NCI-H1105 treated with DMSO at 0.1 percent for 48 hours (cell line): Measurements from ENCODE around the gene VPS26C.

Experiments used
- DNase-seq: peaks from one replicate; lab custom pipeline; 2025; lab: John Stamatoyannopoulos, UW

The VPS26C gene

DNA sequence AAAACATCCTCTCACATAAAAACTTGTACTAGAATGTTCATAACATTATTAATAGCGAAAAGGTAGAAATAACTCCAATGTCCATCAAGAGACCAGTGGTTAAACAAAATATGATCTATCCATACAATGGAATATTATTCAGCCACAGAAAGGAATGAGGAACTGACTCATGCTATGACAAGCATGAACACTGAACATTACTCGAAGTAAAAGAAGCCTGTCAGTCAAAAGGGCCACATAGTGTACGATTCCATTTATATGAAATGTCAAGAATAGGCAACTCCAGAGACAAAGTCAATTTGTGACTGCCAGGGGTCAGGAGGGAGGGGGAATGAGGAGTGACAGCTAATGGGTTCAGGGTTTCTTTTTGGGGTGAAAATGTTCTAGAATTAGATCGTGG is 2.3 kb downstream of the VPS26C start:
- DNase-seq: no peak

DNA sequence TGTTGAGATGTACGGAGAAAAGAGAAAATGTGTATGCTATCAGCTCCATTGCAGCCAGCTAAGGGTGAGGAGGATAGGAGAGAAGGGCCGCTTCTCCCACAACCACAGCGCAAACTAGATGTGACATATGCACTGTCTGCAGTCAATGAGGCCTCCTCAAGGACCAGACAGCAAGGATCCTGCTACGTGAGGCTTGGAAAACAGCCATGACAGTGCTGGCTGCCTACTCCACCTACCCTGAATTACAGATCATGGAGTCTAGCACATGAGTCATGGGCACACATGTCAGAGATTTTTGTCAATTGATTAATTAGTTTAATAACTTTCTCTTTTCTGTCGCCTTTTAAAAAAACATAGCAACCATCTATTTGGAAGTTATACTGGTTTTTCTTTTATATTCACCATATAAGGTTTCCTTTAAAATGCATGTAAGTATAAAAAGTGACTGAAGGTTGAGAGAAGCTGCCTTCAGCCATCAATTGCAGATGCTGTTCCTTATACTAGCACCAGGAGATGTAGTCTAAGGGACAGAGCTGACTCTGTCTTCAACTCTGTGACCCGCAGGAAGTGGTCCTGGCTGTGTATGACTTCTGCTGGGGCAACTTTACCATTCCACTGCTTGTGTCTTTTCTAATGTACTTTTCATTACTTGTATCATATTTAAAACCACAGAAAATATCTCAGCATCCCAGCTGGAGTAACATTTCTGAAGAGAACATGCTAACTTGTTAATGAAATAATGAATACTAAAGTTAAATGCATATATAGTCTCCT is 3.1 kb downstream of the VPS26C start:
- no peak for DNase-seq

DNA sequence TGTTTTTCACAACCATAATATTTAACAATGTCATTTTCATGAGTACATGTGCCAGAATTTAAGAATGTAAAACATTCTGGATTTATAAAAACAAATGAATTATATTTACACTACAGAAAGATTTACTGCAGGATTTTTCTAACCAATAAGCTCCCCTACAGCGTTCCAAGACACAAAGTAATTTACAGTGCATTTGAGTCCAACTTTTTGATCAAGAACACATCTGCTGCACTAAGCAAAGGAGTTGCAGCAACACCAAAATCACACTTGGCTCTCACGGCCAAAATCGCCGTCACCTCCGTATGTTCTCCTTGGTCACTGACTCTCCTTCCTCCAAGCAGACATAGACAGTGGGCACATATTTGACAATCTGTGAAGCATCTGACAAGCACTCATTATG is 7.7 kb downstream of the VPS26C start:
- DNase-seq: no peak

DNA sequence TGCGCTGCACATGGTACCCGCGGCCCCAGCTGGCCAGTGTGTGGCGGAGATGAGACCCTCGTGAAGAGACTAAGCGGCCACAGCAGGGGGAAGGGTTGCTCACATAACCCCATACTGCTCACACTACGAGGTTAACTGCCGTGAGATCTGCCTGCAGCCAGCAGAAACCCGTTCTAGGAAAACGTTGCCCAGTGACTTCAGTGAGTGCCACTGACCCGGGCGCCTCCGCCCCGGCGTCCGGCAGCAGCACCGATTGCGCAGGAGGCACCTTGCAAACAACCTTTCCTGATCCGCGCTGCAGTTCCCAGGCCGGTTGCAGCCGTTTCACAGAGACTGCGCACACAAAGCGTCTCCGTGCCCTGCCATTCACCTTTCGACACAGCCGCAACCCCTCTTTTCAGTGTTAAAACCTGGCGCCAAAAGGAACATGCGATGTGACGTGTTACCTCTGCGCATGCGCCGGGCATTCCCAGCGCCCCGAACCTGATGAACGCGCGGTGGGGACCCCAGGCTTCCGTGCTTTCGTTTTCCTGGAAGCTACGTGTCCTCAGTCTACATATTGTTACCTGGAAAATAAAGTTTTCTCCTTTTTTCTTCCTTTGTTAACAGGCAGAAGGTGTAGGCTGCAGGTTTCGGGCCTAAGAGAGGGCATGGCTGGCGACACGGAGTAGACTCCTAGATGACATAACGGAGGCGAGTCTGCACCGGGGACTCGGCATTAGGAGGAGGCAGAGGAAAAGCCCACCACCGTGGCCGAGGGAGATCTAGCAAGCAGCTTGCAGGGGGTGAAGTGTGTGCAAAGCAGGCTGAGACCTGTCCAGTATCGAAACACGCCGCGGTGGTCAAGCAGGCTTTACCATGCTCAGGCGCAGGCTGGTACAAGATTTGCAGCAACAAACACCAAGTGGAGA is 8.9 kb downstream of the VPS26C start:
- peak; percentile 86 for DNase-seq

DNA sequence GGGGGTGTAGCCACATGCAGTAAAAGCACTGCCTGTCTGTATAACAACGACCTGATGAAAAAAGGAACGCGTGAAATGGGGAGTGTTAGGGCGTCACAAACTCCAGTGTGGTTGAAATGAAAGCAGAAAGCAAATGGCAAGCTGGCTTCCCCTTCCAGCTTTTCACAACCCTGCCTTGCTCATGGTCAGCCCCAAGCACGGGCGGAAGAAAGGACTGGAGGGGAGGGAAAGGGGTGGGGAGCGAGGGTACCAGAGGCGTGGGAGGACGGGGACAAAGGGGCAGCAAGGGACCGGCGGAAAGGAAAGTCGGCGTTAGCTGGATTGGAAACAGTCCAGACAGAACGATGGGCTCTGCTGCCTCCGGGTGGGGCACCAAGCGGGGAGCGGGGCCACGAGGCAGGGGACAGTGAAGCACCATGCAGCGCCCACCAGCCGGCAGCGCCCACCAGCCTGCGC is 9.6 kb downstream of the VPS26C start:
- DNase-seq: peak; percentile 70

DNA sequence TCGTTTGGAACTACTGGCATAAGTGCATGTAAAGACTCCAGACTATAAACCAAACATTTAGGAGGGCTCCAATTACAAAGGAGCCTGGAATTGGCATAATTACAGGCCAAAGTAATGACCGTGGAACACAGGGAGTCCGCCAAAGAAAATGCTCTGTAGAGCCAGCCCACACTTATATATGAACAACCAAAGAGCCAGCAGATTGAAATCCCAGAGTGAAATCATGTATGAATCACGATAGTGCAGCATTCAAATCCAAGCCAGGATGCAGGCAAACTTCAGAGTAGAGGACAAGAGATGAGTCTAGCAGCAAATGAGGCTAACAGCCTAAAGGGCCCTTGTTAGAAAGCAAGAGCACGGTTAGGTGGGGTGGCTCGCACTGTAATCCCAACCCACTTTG is 13.1 kb downstream of the VPS26C start:
- DNase-seq: peak; percentile 27

DNA sequence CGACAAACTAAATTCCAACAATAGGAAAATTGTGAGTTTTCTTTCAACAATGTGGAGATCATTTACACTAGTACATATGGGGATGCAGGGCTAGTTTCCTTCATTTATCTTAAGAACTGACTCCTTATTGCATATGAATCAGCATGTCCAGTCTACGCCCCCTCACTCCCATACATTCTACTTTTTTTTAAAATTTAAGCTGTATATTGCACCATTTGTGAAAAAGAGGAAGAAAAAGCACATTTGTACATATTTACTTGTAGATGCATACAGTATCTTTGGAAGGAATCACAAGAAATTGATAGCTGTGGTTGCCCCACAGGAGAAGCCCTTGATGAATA is 15.9 kb downstream of the VPS26C start:
- no peak for DNase-seq

DNA sequence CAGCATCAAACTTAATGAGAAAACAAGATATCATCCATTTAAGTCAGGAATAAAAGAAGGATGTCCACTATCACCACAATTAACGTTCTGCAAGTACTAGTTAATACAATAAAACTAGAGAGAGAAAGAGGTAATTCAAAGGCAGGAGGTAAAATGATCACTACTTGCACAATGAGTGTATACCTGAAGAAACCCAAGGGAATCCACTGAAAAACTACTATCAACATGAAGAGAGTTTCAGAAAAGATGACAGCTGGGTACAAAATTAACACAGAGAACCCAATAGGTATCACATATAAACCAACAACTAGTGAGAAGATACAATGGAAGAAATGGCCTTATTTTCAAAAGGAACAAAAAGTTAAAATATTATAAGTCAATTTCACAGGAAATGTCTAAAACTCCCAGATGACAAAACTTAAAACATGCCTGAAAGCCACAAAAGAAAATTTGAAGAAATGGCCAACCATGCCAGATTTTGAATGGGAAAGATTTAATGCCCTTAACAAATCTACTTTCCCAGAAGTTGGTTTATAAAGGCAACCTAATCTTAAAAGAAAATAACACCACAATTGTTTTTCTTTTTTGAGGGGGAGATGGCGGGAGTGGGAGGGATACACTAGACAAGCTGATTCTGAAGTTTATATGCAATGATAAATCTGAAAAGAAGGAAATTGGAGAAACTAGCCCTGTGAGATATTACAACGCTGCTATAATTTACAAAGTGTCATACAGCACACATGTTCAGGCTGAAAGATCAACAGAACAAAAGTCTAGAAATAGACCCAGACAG is 17.8 kb downstream of the VPS26C start:
- no peak for DNase-seq

DNA sequence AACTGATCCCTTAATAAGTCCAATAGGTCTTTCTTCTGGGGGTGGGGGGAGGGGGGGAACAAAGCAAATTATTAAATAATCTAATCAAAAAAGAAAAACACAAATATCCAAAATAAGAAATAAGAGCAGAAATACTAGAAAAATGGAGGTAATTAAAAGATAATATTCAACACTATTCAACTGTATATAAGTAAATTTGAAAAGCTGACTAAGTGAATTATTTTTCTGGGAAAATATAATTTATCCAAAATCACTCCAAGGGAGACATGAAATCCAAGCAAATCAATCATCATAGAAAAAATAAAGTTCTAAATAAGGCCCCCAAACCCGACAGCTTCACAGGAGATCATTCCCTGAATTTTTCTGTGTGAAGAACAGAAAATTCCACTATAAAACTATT is 18.8 kb downstream of the VPS26C start:
- DNase-seq: no peak

DNA sequence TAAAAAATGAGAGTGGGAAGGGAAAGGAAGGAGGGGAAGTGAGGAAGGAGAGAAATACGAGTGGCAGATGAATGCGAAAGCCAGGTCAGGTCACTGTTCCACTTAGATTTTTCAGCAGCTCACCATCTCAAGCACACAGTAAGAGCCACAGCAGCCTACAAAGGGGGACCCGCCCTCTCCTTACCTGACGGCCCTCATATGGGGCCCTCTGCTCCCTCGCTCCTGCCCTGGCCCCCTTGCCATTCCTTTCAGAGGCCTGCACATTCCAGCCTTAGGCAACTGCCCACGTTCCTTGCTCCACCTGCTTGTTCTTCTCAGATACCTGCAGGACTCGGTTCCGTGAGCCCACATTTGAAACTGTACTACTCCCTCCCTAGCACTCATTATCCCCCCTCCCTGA is 22.0 kb downstream of the VPS26C start:
- DNase-seq: no peak

DNA sequence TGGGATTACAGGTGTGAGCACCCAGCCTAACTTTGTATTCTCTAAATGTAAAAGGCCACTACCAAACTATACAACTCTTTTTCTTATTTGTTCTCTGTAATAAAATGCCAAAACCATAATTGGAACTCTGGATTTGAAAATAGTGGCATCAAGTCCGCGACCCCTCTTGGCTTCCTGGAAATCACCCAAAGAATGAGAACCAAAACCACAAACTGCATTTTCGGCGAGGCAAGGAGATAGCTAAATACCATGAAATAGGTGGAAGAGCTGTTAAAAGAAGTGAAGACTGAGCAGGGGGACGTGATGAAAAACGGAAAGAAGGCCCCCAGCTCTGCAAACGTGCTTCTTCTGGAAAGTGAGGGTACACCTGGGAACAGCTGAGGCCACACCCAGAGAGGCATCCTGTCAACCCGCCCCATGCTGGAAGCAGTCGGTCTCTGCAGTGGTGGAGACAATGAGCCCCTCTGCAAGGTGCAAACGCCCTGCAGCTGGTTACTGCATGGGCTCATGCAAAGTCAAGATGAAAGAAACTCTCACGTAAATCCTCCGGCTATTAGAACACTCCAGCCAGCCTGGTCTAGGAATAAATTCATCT is 22.5 kb downstream of the VPS26C start:
- no peak for DNase-seq

DNA sequence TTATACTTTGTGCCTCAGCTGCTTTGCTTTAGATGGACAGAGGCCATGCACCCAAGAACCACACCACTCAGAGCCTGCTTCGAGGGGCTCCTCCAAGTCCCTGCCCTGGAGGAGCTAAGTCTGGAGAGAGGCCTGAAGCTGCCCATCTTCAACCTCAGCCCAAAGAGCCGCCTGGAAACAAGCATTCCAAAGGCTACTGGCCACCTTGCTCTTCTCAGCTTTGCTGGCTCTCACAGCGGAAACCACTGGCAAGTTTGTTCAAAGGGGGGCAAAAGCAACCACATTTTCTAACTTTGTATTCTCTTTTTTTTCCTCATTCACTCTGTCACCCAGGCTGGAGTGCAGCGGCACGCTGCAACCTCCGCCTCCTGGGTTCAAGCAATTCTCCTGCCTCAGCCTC is 23.2 kb downstream of the VPS26C start:
- DNase-seq: no peak

DNA sequence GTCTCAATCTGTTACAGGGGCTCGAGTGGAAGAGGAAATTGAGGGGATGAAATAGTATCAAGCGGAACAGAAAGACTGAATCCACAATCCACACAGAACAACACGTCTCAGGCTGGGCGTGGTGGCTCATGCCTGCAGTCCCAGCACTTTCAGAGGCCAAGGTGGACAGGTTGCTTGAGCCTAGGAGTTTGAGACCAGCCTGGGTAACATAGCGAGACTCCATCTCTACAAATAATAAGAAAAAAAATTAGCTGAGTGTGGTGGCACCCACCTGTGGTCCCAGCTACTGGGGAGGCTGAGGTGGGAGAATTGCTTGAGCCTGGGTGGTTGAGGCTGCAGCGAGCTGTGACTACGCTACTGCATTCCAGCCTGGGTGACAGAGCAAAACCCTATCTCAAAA is 25.7 kb downstream of the VPS26C start:
- DNase-seq: no peak

DNA sequence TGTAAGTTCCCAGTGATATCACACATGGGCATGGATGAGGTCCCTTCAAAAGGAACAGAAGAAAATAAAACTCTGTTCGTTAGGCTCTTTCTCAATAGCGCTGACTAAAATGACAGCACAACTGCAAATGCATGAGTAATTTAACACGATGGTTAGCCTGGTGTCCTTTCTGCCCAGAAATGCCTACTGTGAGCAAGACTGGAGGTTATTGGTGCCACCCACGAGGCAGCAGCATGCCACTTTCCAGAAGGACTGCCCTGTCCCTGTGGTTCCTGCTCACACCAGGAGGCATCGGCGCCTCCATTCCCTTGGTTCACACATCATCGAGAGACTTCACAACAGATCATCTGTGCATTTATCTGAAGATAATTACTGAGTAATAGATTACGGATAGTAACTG is 26.2 kb downstream of the VPS26C start:
- no peak for DNase-seq

DNA sequence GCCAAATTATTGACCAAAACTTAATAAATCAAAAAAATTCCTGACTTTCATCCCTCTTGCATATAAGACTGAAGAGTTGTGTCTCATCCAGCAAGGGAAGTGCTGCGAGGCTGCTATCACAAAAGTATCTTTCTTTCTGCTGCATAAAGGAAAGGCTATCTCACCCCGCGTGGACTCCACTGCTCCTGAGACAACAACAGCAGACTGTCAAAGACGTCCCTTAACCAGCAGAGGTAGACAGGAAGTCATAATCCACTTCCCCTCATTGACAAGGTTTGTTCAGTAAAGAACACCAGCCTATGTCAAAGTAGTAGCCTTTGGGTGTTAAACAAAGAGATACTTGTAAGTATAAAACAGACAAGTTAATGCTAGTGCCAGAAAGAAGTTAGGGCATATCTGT is 29.4 kb downstream of the VPS26C start:
- no peak for DNase-seq

DNA sequence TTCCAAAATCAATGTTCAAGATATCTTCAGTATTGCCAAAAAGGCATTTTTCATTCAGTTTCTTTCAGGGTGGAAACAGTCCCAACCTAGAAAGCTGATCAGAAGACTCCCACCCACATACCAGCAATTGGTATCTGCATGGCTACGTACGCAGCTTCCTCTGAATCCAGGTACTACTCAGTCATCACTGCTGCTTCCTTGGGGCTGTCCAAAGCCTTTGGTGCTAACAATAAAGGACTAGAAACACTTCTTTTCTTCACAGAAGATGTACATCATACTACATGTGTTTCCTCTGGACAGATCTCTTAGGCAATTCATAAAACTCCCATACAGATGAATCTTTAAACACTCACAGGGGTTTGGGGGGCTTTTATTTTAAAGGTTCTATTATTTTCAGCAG is 29.8 kb downstream of the VPS26C start:
- no peak for DNase-seq

DNA sequence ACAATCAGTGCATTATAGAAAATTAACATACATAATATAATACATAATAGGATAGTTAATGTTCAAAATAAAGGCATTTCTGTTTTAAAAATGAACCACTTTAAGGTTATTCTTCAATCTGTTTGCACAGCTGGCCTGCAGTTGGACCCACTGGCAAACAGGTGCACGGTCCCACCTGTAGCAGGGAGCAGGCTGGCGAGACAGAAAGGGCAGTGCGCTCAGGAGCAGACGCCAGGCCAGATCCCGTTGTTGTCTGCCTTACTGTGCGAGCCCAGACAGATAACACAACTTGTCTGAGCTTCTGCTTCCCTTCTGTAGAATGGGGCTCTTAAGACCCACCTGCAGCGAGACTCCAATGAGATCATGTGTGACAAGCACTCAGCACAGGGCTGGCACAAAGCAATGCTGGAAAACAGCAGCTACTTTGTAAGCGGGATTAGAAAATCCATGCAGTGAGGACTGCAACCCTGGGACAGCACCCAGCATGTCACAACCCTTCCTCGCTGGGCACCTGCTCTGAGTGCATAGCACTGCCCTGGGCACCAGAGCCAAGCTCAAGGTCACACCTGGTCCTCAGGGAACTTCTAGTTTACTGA is 33.5 kb downstream of the VPS26C start:
- peak; percentile 77 for DNase-seq

DNA sequence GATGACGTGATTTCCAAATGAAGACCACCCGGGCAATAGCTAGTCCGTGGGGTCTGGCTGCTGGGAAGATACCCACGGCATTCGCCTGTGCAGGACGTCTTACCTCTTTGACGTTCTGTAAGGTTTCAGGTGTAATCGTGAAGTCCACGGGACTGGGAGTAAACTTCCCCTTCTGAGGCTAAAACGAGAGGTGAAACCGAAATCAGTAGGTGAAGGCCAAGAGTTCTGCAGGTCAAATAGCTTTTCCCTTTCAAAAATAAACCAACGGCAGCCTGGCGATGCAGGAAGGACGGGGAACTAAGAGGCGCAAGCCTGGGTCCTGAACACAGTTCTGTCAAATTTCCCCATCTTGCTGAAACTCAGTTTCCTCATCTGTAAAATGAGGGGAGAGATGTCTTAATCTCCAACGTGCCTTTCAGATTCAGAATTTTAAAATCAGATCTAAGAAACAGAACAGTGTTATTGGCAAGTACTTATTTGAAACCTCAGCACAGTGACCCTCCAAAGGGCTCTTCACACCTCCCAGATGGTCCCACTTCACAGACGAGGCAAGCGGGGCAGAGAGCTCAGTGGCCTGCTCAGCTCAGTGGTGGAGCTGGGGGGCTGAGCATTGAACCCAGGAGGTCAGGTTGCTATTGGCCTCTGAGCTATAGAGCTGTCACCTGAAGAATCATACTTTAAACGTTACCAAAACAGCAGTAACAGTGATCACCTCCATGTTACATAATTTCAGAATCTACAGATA is 34.7 kb downstream of the VPS26C start:
- no peak for DNase-seq

DNA sequence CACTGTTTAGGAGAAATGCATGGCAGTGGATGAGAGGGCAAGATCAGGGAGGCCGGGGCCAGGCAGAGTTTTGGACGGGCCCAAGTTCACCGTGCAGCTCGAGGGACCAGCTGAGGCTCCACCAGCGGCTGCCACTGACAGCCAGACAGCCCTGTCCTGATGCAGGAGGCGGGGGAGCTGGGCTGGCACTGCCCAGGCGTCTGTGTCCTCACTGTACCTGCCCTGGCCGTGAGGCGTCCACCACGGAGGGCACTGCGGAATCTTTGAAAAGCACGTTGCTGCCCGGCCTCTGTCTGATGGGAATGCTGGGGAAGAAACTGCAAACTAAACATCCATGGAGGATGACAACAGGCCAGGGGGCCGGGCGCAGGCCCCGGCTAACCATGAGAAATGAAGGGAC is 35.5 kb downstream of the VPS26C start:
- DNase-seq: no peak

DNA sequence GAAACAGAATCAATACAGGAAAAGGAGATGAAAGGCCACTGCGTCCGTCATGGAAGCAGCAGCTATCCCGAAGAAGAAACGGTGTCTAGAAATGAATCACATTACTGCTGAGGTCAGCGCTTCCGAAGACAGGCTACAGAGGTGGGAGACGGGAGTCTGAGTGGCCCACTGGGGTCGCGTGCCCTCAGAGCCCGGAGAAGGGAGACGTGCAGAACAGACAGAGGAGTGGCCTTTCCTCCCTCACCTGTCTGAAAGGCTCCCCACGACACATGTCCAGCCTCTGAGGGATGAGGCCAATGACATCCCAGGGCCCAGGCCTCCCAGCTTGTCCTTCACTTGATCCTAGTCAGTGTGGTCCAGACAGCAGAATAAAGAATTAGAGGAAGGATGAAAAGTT is 35.9 kb downstream of the VPS26C start:
- no peak for DNase-seq

DNA sequence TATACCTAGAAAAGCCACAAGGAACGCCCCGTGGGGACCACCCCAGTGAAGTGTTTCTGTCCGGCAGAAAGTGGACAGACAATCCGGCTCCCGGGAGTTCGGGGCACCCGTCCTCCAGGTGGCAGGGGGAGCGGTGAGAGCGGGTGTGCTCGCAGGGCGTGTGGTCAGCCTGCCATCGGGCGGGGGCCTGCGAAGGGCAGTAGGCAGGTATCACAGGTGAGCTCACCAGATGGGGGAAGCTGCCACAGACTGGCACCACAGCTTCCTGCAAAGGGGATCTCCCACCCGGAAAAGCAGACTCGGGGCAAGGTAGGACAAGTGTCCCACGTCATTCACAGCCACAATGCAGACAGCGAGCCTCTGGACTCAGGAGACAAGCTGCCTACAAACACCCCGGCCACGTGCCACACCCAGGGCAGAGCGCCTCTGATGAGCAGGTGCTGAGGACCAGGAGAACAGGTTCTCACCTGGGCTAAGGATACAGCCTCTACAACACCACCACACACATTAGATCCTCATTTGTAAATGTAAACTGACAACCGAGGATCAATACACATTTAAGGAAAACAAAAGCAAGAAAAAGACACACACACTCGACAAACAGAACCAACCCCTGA is 36.4 kb downstream of the VPS26C start:
- DNase-seq: no peak
